GM10248 (cell line): ENCODE data around the gene VRK1.

ENCODE experiments used
- CTCF ChIA-PET: fragments of 300-600 bp; sonication (Branson Sonifier 250); formaldehyde crosslinking; extraction: SDS; loops from one replicate; lab custom pipeline; 2021; ENCODE audit warnings: antibody characterized with exemption; lab: Yijun Ruan, JAX
- POLR2A ChIA-PET: fragments of 350-650 bp; sonication (Branson Sonifier 250); formaldehyde crosslinking; extraction: SDS; loops from one replicate; lab custom pipeline; 2020; ENCODE audit warnings: antibody characterized with exemption; lab: Yijun Ruan, JAX
- DNase-seq: peaks from one replicate; pipeline ENCODE4 v3.0.0; 2012; ENCODE audit errors: extremely low spot score
- CTCF ChIP-seq: IDR thresholded peaks from 2 replicates; pipeline ENCODE4 v1.5.1; 2012; ENCODE audit warnings: mild to moderate bottlenecking, low read depth; ENCODE audit errors: extremely low read depth, missing control alignments, control extremely low read depth

Gene VRK1

GRCh38 chr14:96909841-96910364, 112.7 kb downstream of the VRK1 start:
- ChIA-PET CTCF (interaction anchor here (0.8 to 1.4 kb wide), 2 partner anchors 13 to 57 kb away, joined by 3 read pairs; no protein-coding TSS in a partner anchor), POLR2A (no interaction called here)
- TF ChIP-seq CTCF: no peak
- DNase-seq: no peak

GRCh38 chr14:96911499-96912149, 114.4 kb downstream of the VRK1 start:
- no peak for TF ChIP-seq CTCF
- ChIA-PET POLR2A (no interaction called here), CTCF (no interaction called here)

GRCh38 chr14:96914571-96915128, 117.5 kb downstream of the VRK1 start:
- TF ChIP-seq CTCF: no peak
- ChIA-PET POLR2A (no interaction called here), CTCF (interaction anchor here (2.1 kb wide), 1 partner anchor 62 kb away, joined by 6 read pairs; no protein-coding TSS in a partner anchor)
- DNase-seq: no peak

More at GRCh38 chr14:96911499-96912149, 114.4 kb downstream of the VRK1 start:
- no peak for DNase-seq

DNA sequence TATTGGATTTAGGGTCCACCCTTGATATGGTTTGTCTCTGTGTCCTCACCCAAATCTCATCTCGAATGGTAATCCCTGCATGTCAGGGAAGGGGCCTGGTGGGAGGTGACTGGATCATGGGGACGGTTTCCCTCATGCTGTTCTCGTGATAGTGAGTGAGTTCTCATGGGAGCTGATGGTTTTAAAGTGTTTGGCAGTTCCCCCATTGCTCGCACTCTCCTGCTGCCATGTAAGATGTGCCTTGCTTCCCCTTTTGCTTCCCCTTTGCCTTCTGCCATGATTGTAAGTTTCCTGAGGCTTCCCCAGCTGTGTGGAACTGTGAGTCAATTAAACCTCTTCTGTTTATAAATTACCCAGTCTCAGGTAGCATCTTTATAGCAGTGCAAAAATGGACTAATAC, 118.3 kb downstream of the VRK1 start:
- POLR2A ChIA-PET: no interaction called here
- no peak for TF ChIP-seq CTCF
- no peak for DNase-seq
- CTCF ChIA-PET: no interaction called here

- no peak for TF ChIP-seq CTCF
- DNase-seq: no peak
- CTCF ChIA-PET: interaction anchor here (1.1 to 1.4 kb wide), 2 partner anchors 9 to 64 kb away, joined by 3 read pairs; no protein-coding TSS in a partner anchor
- POLR2A ChIA-PET: no interaction called here
Observed at GRCh38 chr14:96916751-96917150, 119.6 kb downstream of the VRK1 start.

DNA sequence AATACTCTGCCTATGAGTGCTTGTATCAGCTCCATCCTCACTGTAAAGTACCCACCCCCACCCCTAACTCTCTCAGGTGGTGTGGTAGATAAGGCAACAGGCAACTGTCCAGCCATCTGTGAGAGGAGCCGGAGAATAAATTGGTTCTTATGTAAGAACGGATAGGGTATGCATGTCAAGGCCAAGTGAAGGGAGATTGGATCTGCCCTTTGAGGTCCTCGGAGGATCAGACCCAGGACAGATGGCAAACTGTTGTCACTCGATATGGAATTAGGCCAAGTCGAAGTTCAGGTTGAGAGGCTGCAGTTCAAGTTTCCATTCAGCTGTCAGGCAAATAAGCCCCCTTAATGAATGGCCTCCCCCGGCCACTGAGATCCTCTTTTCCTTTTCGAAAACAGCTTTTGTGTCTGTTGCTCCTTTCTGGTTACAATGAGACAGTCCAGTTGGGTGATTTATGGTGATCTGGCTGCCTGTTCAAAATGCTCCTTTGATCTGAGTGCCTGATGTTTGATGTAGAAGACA, 120.3 kb downstream of the VRK1 start:
- no peak for DNase-seq
- CTCF ChIA-PET: interaction anchor here (1.1 to 1.4 kb wide), 2 partner anchors 10 to 65 kb away, joined by 3 read pairs; no protein-coding TSS in a partner anchor
- no peak for TF ChIP-seq CTCF
- POLR2A ChIA-PET: no interaction called here
